ENCODE measurements around the gene MEAK7. TPM values are rescaled to one million over a fixed set of nuclear protein-coding genes. Genes with fewer than 3 reads are reported as not detected.

Gene MEAK7
- total and polyA plus RNA-seq, 7 donors = 2.2 to 7.1 (median 2.8) TPM

- intact Hi-C loops (cut with DNase I) = no loop called here
- Histone ChIP-seq H3K27ac (no peak overlapping the region), H3K9me3 (peaks cover 12% of the 10 kb centered on the region), H3K36me3 (ENCODE audit: insufficient read depth in 1 of 2, low read depth in 1 of 2) (peaks cover 0 to 8% of the 10 kb centered on the region in 2 donors), H3K4me1 (no peaks in the 10 kb centered on the region), H3K4me3 (no peak overlapping the region), H3K27me3 (ENCODE audit: insufficient read depth in 3 of 3, low read length in 2 of 3) (no peaks in the 10 kb centered on the region)
- TF ChIP-seq CTCF (IDR thresholded peaks at IDR 0.05) = no peak
- ATAC-seq (no peak), DNase-seq (no peak)
- WGBS, 3 donors = 47 to 98% (median 47%) methylated on average over 4 of the region's 4 CpGs
Measured at GRCh38 chr16:84466692-84467091, 37.8 kb downstream of the MEAK7 start.

- TF ChIP-seq CTCF (IDR thresholded peaks at IDR 0.05) = no peak
- DNase-seq (no peak), ATAC-seq (no peak)
- 90 to 94% (median 92%) methylated on average over 6 of the region's 6 CpGs for WGBS, 3 donors
- no peaks in the 10 kb centered on the region for H3K4me1 ChIP-seq
- H3K27me3 ChIP-seq (ENCODE audit: insufficient read depth in 3 of 3, low read length in 2 of 3) = no peaks in the 10 kb centered on the region
- no peak overlapping the region for H3K4me3 ChIP-seq
- intact Hi-C loops (cut with DNase I) = no loop called here
- peaks cover 0 to 8% of the 10 kb centered on the region in 2 donors for H3K36me3 ChIP-seq (ENCODE audit: insufficient read depth in 1 of 2, low read depth in 1 of 2)
- H3K9me3 ChIP-seq = peaks cover 12% of the 10 kb centered on the region
- no peak overlapping the region for H3K27ac ChIP-seq
Measured at GRCh38 chr16:84465154-84465553, 39.3 kb downstream of the MEAK7 start.

GRCh38 chr16:84464116-84464515 is 40.3 kb downstream of the MEAK7 start:
- Histone ChIP-seq H3K9me3 (peaks cover 12% of the 10 kb centered on the region), H3K36me3 (ENCODE audit: insufficient read depth in 1 of 2, low read depth in 1 of 2) (peaks cover 0 to 8% of the 10 kb centered on the region in 2 donors), H3K4me3 (no peak overlapping the region), H3K27ac (no peak overlapping the region), H3K27me3 (ENCODE audit: insufficient read depth in 3 of 3, low read length in 2 of 3) (no peaks in the 10 kb centered on the region), H3K4me1 (no peaks in the 10 kb centered on the region)
- no peak for ATAC-seq
- 70 to 76% (median 71%) methylated on average over 6 of the region's 6 CpGs for WGBS, 3 donors
- intact Hi-C loops (cut with DNase I) = no loop called here
- no peak for DNase-seq
- TF ChIP-seq CTCF (IDR thresholded peaks at IDR 0.05) = no peak

GRCh38 chr16:84463221-84463620 is 41.2 kb downstream of the MEAK7 start:
- intact Hi-C loops (cut with DNase I) = no loop called here
- Histone ChIP-seq H3K27me3 (ENCODE audit: insufficient read depth in 3 of 3, low read length in 2 of 3) (no peaks in the 10 kb centered on the region), H3K4me1 (no peaks in the 10 kb centered on the region), H3K36me3 (ENCODE audit: insufficient read depth in 1 of 2, low read depth in 1 of 2) (peaks cover 0 to 8% of the 10 kb centered on the region in 2 donors), H3K27ac (no peak overlapping the region), H3K9me3 (peaks cover 12% of the 10 kb centered on the region), H3K4me3 (no peak overlapping the region)
- ATAC-seq = no peak
- WGBS, 3 donors = 80 to 87% (median 86%) methylated on average over 6 to 7 of the region's 7 CpGs
- DNase-seq = no peak
- TF ChIP-seq CTCF (IDR thresholded peaks at IDR 0.05) = no peak

All from psoas muscle (tissue), 8 donors.